HepG2 (cell line): ENCODE results near the gene TK2. TPM values are rescaled to one million over a fixed set of nuclear protein-coding genes. Genes with fewer than 3 reads are reported as not detected.

ENCODE experiments used
- ATAC-seq: fragments of 200-7000 bp; cut with Tn5 transposase; 3 replicates; pipeline ENCODE4 v1.9.1; 2020; ENCODE audit warnings: mild to moderate bottlenecking, moderate library complexity
- BruUV-seq: library from RNA; stranded (reverse); fragments of 400-500 nt; replicated peaks from 2 replicates; lab custom pipeline; 2021; lab: Mats Ljungman, UMichigan
- CTCF ChIA-PET: fragments of 300-600 bp; formaldehyde crosslinking; extraction: SDS; loops from one replicate; lab custom pipeline; 2021; ENCODE audit warnings: low total read pairs, inconsistent platforms, low intra/inter-chr PET ratio; lab: Yijun Ruan, JAX
- POLR2A ChIA-PET: fragments of 350-600 bp; sonication (Branson Sonifier 250); formaldehyde crosslinking; loops from one replicate; lab custom pipeline; 2020; ENCODE audit warnings: antibody characterized with exemption, inconsistent platforms; lab: Yijun Ruan, JAX
- DNase-seq: peaks from one replicate; pipeline ENCODE4 v3.0.0-alpha.2; 2015; ENCODE audit warnings: low spot score
- FAIRE-seq: peaks from 3 replicates; lab custom pipeline; 2011; peaks lifted over from hg19 to GRCh38; lab: Jason Lieb, UNC
- H2AFZ ChIP-seq: one replicate; pipeline ENCODE4 v1.6.1; 2011; ENCODE audit warnings: low read length, inconsistent platforms
- H3K27ac ChIP-seq: fragments of 300-600 bp; 3 replicates; pipeline ENCODE4 v1.8.0; 2011; ENCODE audit warnings: mixed run types, mild to moderate bottlenecking, mixed read lengths, low read length, inconsistent platforms; ENCODE audit not compliant: insufficient read depth; ENCODE audit errors: extremely low read length
- H3K27me3 ChIP-seq, 2 experiments: fragments of 200-600 bp in 1 of 2; 2 replicates in 1 of 2; 3 replicates in 1 of 2; pipeline versions ENCODE4 v1.6.0 to v1.8.0; 2011; ENCODE audit warnings: low read length in 2 of 2, mild to moderate bottlenecking in 2 of 2, moderate library complexity in 2 of 2, inconsistent platforms in 1 of 2; ENCODE audit not compliant: insufficient read depth in 2 of 2, control insufficient read depth in 1 of 2
- H3K36me3 ChIP-seq, 2 experiments: fragments of 200-600 bp in 1 of 2; replicated peaks in 1 of 2; 2 replicates in 1 of 2; 3 replicates in 1 of 2; pipeline versions ENCODE4 v1.5.1 to v1.8.0; 2011; ENCODE audit warnings: low read length in 2 of 2, inconsistent platforms in 1 of 2; ENCODE audit not compliant: insufficient read depth in 2 of 2, control insufficient read depth in 1 of 2
- H3K4me1 ChIP-seq: 2 replicates; pipeline ENCODE4 v1.5.1; 2012; ENCODE audit warnings: low read length, inconsistent platforms; ENCODE audit not compliant: insufficient read depth
- H3K4me2 ChIP-seq: 2 replicates; pipeline ENCODE4 v1.6.0; 2011; ENCODE audit warnings: low read depth, low read length, inconsistent platforms
- H3K4me3 ChIP-seq, 3 experiments: fragments of 200-600 bp in 1 of 3; sonication (generic), shearing (Covaris generic) in 1 of 3; replicated peaks in 1 of 3; 2 replicates each; pipeline ENCODE4 v1.5.1; 2011 to 2016; ENCODE audit warnings: low read length in 3 of 3, inconsistent platforms in 2 of 3, low read depth in 2 of 3, mild to moderate bottlenecking in 2 of 3, control low read depth in 1 of 3, mixed read lengths in 1 of 3; ENCODE audit not compliant: insufficient read depth in 1 of 3
- H3K79me2 ChIP-seq: one replicate; pipeline ENCODE4 v1.6.1; 2011; ENCODE audit warnings: low read length, inconsistent platforms; ENCODE audit not compliant: insufficient read depth
- H3K9ac ChIP-seq: 2 replicates; pipeline ENCODE4 v1.6.0; 2011; ENCODE audit warnings: mild to moderate bottlenecking, low read depth, low read length, inconsistent platforms; ENCODE audit not compliant: insufficient read depth
- H3K9me3 ChIP-seq: 2 replicates; pipeline ENCODE4 v1.5.1; 2012; ENCODE audit warnings: mild to moderate bottlenecking, low read length
- H4K20me1 ChIP-seq: 2 replicates; pipeline ENCODE4 v1.6.0; 2011; ENCODE audit warnings: inconsistent platforms, mild to moderate bottlenecking, low read length, moderate library complexity; ENCODE audit not compliant: insufficient read depth
- CEBPB ChIP-seq: IDR thresholded peaks from 2 replicates; pipeline ENCODE4 v1.6.1; 2011; ENCODE audit warnings: low read depth, low read length, improper control_type of control experiment, borderline replicate concordance
- CHD4 ChIP-seq: fragments of 200-600 bp; sonication (generic); IDR thresholded peaks from 2 replicates; pipeline ENCODE4 v1.7.0; 2017; ENCODE audit warnings: mild to moderate bottlenecking, low read length, borderline replicate concordance
- CREBL2 ChIP-seq: sonication (generic); formaldehyde crosslinking; IDR thresholded peaks from 2 replicates; pipeline ENCODE4 v1.8.1; 2023; ENCODE audit warnings: missing genetic modification reagents, mild to moderate bottlenecking, borderline replicate concordance
- FOXK1 ChIP-seq: sonication (generic); formaldehyde crosslinking; IDR thresholded peaks from 2 replicates; pipeline ENCODE4 v1.4.0; 2020; ENCODE audit warnings: low read depth, missing genetic modification reagents, borderline replicate concordance
- GLI4 ChIP-seq: sonication (generic); formaldehyde crosslinking; IDR thresholded peaks from 2 replicates; pipeline ENCODE4 v1.5.1; 2020; ENCODE audit warnings: missing genetic modification reagents, mild to moderate bottlenecking, moderate library complexity, borderline replicate concordance
- MTA1 ChIP-seq: sonication (generic); formaldehyde crosslinking; IDR thresholded peaks from 2 replicates; pipeline ENCODE4 v1.4.0; 2020; ENCODE audit warnings: missing genetic modification reagents, mild to moderate bottlenecking, borderline replicate concordance
- MTERF4 ChIP-seq: sonication (generic); formaldehyde crosslinking; IDR thresholded peaks from 2 replicates; pipeline ENCODE4 v1.8.0; 2023; ENCODE audit warnings: mild to moderate bottlenecking, missing genetic modification reagents
- NR2F2 ChIP-seq: IDR thresholded peaks from 2 replicates; pipeline ENCODE4 v1.6.1; 2012; ENCODE audit warnings: low read depth, inconsistent platforms, borderline replicate concordance
- ZNF260 ChIP-seq: sonication (generic); formaldehyde crosslinking; IDR thresholded peaks from 2 replicates; pipeline ENCODE4 v1.4.0; 2020; ENCODE audit warnings: missing genetic modification reagents, low read depth, mild to moderate bottlenecking, borderline replicate concordance
- ZNF326 ChIP-seq: sonication (generic); formaldehyde crosslinking; IDR thresholded peaks from 2 replicates; pipeline ENCODE4 v1.4.0; 2020; ENCODE audit warnings: missing genetic modification reagents, borderline replicate concordance
- ZNF383 ChIP-seq: sonication (generic); formaldehyde crosslinking; IDR thresholded peaks from 2 replicates; pipeline ENCODE4 v1.4.0; 2020; ENCODE audit warnings: missing genetic modification reagents, mild to moderate bottlenecking, borderline replicate concordance
- ZNF557 ChIP-seq: sonication (generic); formaldehyde crosslinking; IDR thresholded peaks from 2 replicates; pipeline ENCODE4 v1.4.0; 2020; ENCODE audit warnings: missing genetic modification reagents
- ZNF709 ChIP-seq: sonication (generic); formaldehyde crosslinking; IDR thresholded peaks from 2 replicates; pipeline ENCODE4 v1.5.0; 2020; ENCODE audit warnings: mild to moderate bottlenecking, missing genetic modification reagents
- ZNF816 ChIP-seq: sonication (generic); formaldehyde crosslinking; IDR thresholded peaks from 2 replicates; pipeline ENCODE4 v1.8.0; 2022; ENCODE audit warnings: missing genetic modification reagents, mild to moderate bottlenecking, borderline replicate concordance
- ZSCAN21 ChIP-seq: sonication (generic); formaldehyde crosslinking; IDR thresholded peaks from 2 replicates; pipeline ENCODE4 v1.8.0; 2022; ENCODE audit warnings: mild to moderate bottlenecking, missing genetic modification reagents, moderate library complexity, borderline replicate concordance
- WGBS: methylation state at CpG from one replicate; pipeline ENCODE4 v1.1.6; 2017; ENCODE audit warnings: low lambda C conversion rate; 5-methylcytosine and 5-hydroxymethylcytosine counted together
- in situ Hi-C: cut with HindIII; loops from 2 replicates; pipeline ENCODE4 v1.10.0; 2017; ENCODE audit warnings: low pct_unique_long_range_greater_than_20kb; ENCODE audit not compliant: extremely low pct_ligation_motif_present
- intact Hi-C: fragments of 100-400 bp; cut with micrococcal nuclease; formaldehyde crosslinking; loops from one replicate; pipeline ENCODE4 v1.10.0; 2022; ENCODE audit not compliant: unreplicated experiment
- polyA plus RNA-seq, 8 experiments: library from polyadenylated mRNA; depleted of rRNA in 3 of 8; stranded (reverse) in 7 of 8; unstranded in 1 of 8; fragments of >200 nt; fragmentation: Illumina TruSeq in 4 of 8; extraction: Trizol in 4 of 8; gene quantifications; 2 replicates each; pipeline versions ENCODE4 v1.2.1 to v1.2.3, GENCODE V29; 2011 to 2016; ENCODE audit warnings: low read depth in 4 of 8, missing spikeins in 1 of 8, mixed read lengths in 1 of 8; ENCODE audit not compliant: insufficient read depth in 1 of 8
- total RNA-seq, 5 experiments: library from RNA; depleted of rRNA; stranded (reverse); fragments of >200 nt; fragmentation: Illumina TruSeq; extraction: Trizol; gene quantifications; 2 replicates each; pipeline ENCODE4 v1.2.3, GENCODE V29; 2016; ENCODE audit warnings: low read depth in 1 of 5
- TF ChIP-seq, protein P1 (sequence below): sonication (generic); formaldehyde crosslinking; IDR thresholded peaks from 2 replicates; pipeline ENCODE4 v1.5.0; 2020; ENCODE audit warnings: missing genetic modification reagents
- TF ChIP-seq, protein P2 (sequence below): sonication (generic); formaldehyde crosslinking; IDR thresholded peaks from 2 replicates; pipeline ENCODE4 v1.5.1; 2020; ENCODE audit warnings: missing genetic modification reagents, mild to moderate bottlenecking, borderline replicate concordance

TK2 gene
- total and polyA plus RNA-seq, 2 of the 13 experiments (the other 11 are each of a cell fraction or from before 2014, with no cell fraction given), result 18.7 to 21.0 TPM

DNA sequence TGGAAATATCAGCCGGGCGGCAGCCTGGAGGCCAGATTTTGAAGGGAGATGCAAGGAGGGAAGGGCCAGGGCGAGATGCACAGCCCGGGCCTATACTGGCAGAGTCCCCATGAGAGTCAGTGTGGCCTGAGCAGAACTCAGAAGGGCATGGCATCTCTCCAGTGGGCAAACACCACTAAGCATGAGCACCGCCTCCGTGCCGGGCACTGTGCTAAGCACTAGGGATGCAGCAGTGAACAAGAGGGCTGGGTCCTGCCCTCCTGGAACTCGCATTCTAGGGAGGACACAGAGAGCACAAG is 33.5 kb downstream of the TK2 start:
- ChIA-PET CTCF (no interaction called here), POLR2A (interaction anchor here (1.7 kb wide), 1 partner anchor 88 kb away, joined by 9 read pairs; the partner anchor contains the start of gene CMTM3)
- FAIRE-seq (no peak), DNase-seq (no peak), ATAC-seq (peak; percentile 57)
- intact Hi-C loops (loop anchor here (2.0 kb wide), 2 partner anchors 34 to 88 kb away; partner anchors contain the start of gene CMTM3), in situ Hi-C loops (no loop called here)
- TSS peak; percentile 49 for BruUV-seq
- peaks cover 66% of the 10 kb centered on the region for H3K4me1 ChIP-seq
- H4K20me1 ChIP-seq, result no peaks in the 10 kb centered on the region
- H3K27me3 ChIP-seq, result no peaks in the 10 kb centered on the region
- 51% methylated on average over 8 of the region's 8 CpGs for WGBS
- H3K27ac ChIP-seq, result peak overlapping the region; percentile 99
- H3K4me3 ChIP-seq, result peak overlapping the region in 1 of 3 experiments; percentile 67; a peak in 1 of 6 replicates
- no peak overlapping the region for H2AFZ ChIP-seq
- no peaks in the 10 kb centered on the region for H3K79me2 ChIP-seq
- H3K4me2 ChIP-seq, result peak overlapping the region; percentile 30
- H3K36me3 ChIP-seq, result peaks cover 2 to 6% of the 10 kb centered on the region in 2 experiments; a peak in 3 of 5 replicates
- H3K9ac ChIP-seq, result peak overlapping the region; percentile 43
- H3K9me3 ChIP-seq, result no peaks in the 10 kb centered on the region
- TF ChIP-seq CHD4 (peak; percentile 63; the same call in 1 of the 2 replicates), MTERF4 (peak; percentile 79; the same call in 1 of the 2 replicates), NR2F2 (no peak), MTA1 (CRISPR knock-in tag) (no peak), ZNF557 (CRISPR knock-in tag) (0 out of 2 replicates have a peak, but pooled peaks have one; percentile 0), ZSCAN21 (CRISPR knock-in tag) (peak; percentile 98), ZNF816 (CRISPR knock-in tag) (no peak), GLI4 (0 out of 2 replicates have a peak, but pooled peaks have one; percentile 42), ZNF383 (CRISPR knock-in tag) (no peak), ZNF260 (no peak), FOXK1 (CRISPR knock-in tag) (no peak), CEBPB (no peak), ZNF709 (CRISPR knock-in tag) (0 out of 2 replicates have a peak, but pooled peaks have one; percentile 16), CREBL2 (CRISPR knock-in tag) (0 out of 2 replicates have a peak, but pooled peaks have one; percentile 31), ZNF326 (no peak)
- TF ChIP-seq, protein P1, sequence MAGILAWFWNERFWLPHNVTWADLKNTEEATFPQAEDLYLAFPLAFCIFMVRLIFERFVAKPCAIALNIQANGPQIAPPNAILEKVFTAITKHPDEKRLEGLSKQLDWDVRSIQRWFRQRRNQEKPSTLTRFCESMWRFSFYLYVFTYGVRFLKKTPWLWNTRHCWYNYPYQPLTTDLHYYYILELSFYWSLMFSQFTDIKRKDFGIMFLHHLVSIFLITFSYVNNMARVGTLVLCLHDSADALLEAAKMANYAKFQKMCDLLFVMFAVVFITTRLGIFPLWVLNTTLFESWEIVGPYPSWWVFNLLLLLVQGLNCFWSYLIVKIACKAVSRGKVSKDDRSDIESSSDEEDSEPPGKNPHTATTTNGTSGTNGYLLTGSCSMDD, result no peak
- TF ChIP-seq, protein P2, sequence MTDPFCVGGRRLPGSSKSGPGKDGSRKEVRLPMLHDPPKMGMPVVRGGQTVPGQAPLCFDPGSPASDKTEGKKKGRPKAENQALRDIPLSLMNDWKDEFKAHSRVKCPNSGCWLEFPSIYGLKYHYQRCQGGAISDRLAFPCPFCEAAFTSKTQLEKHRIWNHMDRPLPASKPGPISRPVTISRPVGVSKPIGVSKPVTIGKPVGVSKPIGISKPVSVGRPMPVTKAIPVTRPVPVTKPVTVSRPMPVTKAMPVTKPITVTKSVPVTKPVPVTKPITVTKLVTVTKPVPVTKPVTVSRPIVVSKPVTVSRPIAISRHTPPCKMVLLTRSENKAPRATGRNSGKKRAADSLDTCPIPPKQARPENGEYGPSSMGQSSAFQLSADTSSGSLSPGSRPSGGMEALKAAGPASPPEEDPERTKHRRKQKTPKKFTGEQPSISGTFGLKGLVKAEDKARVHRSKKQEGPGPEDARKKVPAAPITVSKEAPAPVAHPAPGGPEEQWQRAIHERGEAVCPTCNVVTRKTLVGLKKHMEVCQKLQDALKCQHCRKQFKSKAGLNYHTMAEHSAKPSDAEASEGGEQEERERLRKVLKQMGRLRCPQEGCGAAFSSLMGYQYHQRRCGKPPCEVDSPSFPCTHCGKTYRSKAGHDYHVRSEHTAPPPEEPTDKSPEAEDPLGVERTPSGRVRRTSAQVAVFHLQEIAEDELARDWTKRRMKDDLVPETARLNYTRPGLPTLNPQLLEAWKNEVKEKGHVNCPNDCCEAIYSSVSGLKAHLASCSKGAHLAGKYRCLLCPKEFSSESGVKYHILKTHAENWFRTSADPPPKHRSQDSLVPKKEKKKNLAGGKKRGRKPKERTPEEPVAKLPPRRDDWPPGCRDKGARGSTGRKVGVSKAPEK (CRISPR knock-in tag), result 0 out of 2 replicates have a peak, but pooled peaks have one; percentile 39
